ENCODE data around the gene LRRC56.
A peak's percentile ranks its signal among the peaks of the same experiment; 100 is the strongest.
"Not testable (repeated sequence)": the region's sequence is repeated elsewhere in the genome, so short reads cannot be mapped to it uniquely, and the experiment has no call there.

LRRC56 gene

DNA sequence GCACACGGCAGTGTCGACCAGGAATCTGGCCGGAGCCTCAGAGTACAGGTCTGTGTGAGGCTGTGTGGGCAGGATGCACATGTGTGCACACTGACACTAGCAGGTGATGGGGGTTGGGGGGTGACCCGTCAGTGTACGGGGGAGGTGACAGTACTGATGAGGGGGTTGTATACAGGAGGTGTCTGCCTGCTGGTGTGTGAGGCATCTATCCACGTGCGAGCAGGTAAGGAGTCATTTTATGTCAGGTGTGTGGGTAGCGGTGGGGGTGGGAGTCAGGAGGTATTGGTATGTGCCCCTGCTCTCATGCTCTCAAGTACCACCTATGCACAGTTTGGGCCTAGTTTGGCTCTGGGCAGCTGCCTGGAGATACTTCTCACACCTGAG lies 34.5 kb downstream of the LRRC56 start:
- no peak for DNase-seq (ENCODE audit: extremely low read depth in 1 of 2, low read depth in 1 of 2)

DNA sequence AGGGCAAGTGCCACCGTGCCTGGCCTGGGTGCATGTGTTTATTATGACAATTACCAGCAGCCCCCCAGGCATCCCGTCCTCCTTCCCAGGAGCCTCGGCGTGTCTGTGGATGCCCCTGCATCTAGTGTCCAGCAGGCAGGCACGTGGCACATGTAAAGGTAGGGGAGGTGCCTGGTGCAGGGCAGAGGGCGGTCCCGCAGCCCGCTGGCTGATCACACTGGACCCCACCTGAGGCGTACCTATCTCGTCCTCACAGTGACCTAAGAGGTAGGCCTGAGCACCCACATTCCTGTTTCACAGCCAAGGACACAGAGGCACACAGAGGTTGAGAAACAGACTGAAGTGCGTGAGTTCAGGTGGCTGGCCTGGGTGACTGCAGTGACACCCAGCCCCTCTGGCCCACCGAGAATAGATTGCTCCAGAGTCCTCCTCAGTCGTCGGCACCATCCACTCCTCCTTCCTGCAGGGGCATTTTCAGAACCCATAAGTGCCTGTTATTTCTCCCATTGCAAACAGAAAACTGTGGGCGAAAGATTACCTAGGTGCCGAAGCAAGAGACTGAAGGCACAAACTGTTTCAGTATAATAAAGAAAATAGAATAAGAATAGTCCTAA lies 35.9 kb downstream of the LRRC56 start:
- DNase-seq (ENCODE audit: extremely low read depth in 1 of 2, low read depth in 1 of 2) = no peak

DNA sequence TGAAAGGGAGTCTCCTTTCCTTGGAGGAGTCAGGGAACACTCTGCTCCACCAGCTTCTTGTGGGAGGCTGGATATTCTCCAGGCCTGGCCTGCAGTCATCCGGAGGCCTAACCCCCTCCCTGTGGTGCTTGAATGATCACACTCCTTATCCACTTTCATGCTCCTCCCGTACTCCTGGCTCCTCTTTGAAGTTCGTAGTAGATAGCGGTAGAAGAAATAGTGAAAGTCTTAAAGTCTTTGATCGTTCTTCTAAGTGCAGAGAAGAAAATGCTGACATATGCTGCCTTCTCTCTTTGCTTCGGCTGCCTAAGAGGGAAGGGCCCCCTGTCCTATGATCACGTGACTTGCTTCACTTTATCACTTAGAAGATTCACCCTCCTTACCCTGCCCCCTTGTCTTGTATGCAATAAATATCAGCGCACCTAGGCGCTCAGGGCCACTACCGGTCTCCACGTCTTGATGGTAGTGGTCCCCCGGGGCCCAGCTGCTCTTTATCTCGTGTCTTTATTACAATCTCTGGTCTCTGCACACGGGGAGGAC lies 36.8 kb downstream of the LRRC56 start:
- DNase-seq (ENCODE audit: extremely low read depth in 1 of 2, low read depth in 1 of 2) = not testable (repeated sequence)

DNA sequence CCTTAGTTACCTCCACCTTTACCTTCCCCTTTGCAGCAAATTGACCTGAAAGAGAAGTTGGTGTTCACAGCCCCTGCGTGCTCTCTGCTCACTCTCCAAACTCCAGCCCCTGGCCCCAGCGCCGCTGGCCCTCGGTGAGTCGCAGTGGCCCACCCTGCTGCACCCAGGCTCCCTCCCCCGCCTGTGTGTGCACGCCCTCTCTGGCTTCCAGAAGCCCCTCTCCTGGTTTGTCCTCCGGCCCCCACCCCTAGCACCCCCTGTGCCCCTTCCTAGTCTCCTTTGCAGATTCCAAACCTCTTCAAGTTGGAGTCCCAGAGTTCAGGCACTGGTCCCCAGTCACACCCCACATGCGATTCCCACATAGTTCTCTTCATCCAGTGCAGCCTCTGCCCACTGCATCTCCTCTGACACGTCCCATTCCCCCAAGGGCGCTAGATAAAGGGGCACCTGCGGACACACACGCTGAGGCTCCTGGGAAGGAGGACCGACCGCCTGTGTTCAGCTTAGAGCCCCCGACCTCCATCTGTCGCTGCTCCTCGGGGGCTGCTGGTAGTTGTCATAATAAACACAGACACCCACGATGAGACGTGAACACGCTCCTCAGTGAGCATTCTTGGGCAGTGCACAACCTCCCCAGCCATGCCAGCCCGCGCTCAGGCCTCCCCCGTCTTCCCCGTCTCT lies 37.4 kb downstream of the LRRC56 start:
- DNase-seq (ENCODE audit: extremely low read depth in 1 of 2, low read depth in 1 of 2) = no peak

DNA sequence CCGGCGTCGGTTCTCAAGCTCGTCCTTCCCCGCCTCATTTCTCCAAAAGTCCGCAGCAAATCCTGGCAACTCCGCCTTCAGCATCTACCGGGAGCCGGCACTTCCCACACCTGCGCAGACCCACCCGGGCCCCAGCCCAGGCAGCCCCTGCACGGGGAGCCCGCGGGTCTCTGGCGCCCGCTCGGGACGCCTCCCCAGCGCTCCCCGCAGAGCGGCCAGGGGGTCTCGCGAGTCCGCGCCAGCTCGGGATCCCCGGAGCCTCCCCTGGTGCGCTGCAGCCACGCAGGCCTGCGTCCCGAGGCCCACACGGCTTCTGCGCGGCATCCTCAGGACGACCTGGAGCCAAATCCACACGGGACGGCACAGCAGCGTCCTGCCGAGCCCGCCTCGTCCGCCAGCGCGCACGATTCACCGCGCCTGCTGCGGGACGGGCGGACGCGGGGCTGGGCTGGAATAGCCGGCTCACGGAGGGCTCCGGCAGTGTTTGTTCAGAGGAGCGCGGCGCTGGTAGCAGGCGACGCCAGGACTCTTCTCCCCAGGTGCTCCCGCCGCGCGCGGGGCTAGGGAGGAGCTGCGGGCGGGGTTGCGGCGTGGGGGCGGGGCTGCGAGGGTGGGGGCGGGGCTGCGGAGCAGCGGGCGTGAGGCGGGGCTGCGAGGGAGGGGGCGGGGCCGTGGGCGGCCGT lies 38.1 kb downstream of the LRRC56 start:
- no peak for DNase-seq (ENCODE audit: extremely low read depth in 1 of 2, low read depth in 1 of 2)

DNA sequence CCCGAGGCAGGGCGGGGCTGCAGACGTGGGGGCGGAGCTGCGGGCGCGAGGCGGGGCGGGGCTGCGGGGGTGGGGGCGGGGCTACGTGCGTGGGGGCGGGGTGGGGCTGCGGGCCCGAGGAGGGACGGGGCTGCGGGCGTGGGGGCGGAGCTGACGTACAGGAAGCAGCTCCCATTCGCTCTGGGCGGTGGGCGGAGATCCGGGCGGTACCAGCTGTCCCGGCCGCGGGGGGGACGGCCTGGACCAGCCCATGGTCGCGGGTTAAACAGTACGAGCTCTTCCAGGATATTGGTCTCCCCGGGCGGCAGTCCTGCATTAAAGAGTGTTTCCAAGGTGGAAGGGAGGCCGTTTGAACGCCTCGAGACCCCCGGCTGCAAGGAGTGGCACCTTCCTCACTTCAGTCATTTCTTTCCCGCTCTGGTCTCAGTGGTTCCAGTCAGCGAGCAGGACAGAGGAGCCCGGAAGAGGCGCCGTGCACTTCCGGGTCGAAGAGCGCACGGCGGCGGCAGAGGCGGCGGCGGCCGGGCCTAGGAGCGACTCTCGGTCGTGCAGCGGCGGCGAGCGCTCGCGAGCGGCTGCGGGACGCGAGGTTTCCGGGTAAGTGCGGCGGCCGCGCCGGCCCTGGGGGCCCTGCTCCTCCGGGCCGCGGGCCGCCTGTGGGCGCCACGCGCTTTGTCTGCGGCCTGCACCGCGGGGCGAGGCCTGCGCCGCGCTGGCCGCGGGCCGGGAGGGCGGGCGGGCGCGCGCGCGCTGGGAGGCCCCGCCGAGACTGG lies 38.9 kb downstream of the LRRC56 start, which contains the start of gene PHRF1:
Gene PHRF1, plus strand, starts transcription at position 475 of the 773 bp plus-strand sequence. CDS start 5,043 bp downstream, outside the sequence.
- DNase-seq (ENCODE audit: extremely low read depth in 1 of 2, low read depth in 1 of 2) = peak; percentile 93 to 94

DNA sequence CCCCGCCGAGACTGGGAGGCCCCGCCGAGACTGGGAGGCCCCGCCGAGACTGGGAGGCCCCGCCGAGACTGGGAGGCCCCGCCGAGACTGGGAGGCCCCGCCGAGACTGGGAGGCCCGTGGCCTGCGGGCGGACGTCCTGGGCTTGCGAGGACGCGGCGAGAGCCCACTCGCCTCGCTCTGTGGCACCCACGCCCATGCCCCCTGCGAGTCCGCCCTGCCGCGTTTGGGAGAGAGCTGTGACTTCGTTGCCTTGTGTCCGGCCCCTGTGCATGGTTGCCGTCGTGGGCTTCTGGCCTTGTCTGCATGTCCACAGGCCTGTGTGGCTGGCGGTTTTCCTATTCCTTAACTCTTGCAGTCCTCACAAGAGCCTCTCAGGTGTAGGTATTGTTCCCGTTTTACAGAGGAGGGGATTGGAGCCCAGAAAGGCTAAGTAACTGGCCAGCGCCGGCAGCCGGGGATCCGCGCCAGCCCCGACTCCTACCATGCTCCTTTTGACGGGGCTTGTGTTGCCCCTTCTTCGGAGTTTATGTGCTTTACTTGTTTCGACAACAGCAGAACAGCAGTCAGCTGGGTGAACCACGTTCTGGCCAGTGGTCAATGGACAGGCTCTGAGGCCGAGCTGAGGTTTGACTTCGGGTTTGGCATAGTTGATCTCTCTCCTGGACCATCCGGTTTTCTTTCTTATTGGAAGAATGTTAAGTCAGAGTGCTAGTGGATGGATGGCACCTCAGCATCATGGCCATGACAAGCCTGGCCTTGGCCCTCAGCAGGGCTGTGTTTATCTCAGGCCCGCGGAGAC lies 39.7 kb downstream of the LRRC56 start:
- DNase-seq (ENCODE audit: extremely low read depth in 1 of 2, low read depth in 1 of 2) = no peak

DNA sequence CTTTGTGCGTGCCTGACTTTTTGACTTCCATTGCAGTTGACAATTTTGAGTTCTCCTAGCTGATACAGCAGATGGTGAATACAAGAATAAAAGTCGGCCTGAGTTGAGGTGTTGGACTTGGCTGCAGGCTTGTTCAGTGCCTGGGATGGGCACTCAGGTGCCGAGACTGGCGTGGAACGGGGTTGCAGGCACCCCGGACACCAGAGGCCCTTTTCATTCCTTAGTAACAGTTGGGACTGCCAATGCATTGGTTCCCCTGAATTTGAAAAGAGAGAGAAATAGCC lies 40.2 kb downstream of the LRRC56 start:
- DNase-seq (ENCODE audit: extremely low read depth in 1 of 2, low read depth in 1 of 2) = no peak

DNA sequence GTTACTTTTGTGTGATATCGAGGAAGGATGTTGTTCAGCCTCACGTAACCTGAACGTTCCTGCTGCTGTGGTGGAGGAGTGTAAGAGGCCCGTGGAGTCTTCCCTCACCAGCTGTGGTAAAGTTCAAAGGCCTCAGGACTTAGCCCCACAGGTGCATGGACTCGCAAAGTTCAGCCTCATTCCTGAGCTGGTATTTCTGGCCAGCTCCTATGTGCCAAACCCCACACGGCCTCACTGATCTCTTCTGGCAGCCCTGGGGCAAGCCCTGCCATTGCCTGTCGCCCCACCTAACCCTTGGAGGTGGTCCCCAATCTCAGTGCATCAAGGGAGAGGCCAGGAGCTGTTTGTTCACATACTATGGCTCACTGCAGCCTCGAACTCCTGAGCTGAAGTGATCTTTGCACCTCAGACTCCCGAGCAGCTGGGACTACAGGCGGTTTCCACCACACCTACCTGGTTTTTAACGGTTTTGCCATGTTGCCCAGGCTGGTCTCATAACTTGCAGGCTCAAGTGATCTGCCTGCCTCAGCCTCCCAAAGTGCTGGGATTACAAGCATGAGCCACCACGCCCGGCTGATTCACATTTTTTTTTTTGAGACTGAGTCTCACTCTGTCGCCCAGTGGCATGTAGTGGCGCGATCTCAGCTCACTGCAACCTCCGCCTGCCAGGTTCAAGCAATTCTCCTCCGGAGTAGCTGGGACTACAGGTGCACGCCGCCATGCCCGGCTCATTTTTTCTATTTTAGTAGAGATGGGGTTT lies 41.1 kb downstream of the LRRC56 start:
- no peak for DNase-seq (ENCODE audit: extremely low read depth in 1 of 2, low read depth in 1 of 2)

DNA sequence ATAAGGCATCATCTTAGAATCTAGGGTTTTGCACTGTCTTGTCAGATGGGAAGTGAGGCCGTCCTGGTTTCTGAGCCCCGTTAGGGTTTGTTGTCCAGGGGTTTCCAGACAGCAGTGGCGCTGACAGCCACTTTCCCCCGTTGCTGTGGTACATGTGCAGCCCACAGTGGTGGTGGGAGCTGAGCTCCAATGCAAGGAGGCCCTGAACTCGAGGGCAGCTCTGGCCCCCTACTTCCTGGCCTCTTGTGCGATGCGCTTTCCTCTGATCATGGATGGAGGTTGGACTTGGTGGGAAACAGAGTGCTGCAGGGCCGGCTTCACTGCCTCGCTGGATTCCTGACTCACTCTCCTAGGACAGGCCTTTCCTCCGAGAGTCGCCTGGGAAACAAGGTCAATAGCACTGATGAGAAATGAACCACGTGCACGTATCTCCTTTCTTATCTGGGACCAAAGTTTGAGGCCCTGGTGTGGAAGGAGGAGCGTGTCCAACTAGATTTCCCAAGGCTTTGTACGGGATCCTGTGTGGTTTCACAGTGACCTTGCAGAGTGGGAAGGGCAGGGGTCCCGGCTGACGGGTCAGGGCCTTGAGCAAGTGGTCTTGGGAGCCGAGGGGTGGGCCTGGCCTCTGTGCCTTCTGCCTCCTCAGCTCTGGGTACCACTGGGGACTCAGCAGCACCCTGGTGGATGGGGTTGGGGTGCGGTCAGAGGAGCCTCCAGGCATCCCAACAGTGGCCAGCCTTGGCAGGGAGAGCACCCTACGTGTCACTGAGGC lies 42.7 kb downstream of the LRRC56 start:
- no peak for DNase-seq (ENCODE audit: extremely low read depth in 1 of 2, low read depth in 1 of 2)

DNA sequence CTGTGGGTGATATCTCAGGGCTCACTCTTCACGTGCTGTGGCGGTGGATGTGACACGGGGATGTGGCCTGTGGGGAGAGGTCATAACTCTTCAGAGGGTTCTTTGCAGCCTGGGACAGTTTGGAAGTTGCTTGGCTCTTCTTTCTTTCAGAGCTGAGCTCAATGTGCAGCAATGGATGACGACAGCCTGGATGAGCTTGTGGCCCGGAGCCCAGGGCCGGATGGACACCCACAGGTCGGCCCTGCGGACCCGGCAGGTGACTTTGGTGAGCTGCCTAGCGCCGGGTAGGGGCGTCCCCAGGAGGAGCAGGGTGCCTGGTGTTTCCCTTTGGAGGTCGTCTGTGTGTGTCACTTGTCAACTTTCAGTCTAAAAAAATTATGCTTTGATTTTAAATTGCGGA lies 44.0 kb downstream of the LRRC56 start:
- DNase-seq (ENCODE audit: extremely low read depth in 1 of 2, low read depth in 1 of 2) = no peak

DNA sequence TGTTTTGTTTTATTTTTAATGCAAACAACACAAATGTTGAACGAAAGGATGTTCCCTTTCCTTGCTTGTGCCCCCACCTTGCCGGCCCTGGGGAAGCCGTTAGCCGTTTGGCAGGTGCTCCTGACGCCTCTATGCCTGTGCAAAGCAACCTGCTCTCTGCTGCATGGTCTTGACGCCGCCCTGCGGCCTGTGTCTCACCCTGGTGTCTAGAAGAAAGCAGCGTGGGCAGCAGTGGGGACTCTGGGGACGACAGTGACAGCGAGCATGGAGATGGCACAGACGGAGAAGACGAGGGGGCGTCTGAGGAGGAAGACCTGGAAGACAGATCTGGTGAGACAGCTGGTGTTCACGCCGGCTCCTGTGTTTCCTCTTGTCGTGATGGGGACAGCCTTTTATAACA lies 44.4 kb downstream of the LRRC56 start:
- DNase-seq (ENCODE audit: extremely low read depth in 1 of 2, low read depth in 1 of 2) = no peak

DNA sequence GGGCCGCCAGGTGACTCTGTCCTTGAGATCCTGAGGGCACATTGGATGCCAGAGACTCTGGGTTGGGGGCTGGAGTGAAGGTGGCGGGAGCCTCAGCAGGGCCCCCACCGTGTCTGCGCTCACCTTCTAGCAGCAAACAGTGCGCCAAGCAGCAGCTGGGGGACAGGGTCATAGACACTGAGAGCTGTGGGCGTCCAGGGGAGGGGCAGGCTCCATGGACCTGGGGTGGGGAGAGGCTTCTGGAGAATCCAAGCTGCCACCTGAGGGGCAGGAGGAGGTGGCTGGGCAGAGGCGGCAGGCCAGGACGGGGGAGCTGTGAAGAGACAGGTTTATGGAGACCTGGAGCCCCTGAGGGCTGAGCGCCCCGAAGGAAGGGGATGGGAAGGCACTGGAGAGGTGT lies 47.0 kb downstream of the LRRC56 start:
- DNase-seq (ENCODE audit: extremely low read depth in 1 of 2, low read depth in 1 of 2) = no peak

DNA sequence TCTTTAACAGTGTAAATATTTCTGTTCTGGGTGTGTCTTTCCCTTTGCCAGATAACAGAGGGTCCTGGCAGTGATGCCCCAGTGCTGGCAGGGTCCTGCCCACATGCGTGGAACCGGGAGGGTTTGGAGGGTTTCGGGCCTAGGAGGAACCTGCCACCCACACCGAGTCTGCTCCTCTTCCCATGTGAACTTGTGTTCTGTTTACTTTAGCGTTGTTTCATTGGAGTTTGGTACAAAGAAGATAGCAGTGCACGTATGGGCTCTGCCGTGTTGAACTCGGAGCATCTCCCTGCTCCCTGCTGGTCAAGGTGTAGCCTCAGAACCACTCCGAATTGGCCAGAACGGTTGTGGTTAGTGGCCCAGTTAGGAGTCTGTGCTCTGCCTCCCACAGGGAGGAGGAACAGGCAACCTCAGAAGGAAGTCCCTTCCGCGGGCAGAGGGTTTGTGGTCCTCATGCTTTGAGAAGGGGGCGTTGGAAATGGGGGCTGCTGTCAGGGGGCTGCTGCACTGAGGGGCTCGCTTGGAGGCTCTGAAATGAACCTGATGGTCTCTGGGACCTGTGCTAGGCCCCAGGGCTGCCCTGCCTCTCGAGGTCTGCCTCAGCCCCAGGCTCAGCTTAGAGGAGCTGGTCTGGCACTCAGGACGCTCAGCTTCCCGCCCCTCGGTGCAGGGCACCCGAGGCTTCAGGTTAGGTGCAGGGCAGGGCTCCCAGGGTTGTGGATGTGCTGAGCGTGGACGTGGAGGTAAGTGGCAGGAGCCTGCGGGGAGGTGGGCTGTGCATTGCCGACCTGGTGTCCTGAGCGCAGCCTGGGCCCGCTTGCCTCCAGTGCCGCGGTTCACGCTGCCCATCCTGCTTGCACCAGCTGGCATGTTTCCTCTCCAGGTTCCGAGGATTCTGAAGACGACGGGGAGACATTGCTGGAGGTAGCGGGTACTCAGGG lies 49.3 kb downstream of the LRRC56 start:
- DNase-seq (ENCODE audit: extremely low read depth in 1 of 2, low read depth in 1 of 2) = no peak

DNA sequence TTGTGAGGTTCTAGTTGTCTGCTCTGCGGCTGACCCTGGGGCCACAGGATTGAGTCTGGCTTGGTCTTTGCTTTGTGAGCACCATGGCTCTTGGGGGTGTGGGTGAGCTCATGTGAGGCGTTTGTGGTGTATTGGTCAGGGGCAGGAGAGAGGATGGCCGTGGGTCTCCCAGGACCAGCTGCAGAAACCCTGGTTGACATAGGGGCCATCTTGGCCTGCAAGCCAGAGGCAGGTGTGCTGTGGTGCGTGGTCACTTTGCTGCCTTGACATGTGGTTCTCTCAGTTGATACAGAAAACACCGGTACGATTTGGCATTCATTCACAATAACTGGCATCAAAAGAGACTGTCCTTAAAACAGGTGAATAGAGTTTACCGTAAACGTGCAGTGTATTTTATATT lies 50.2 kb downstream of the LRRC56 start:
- DNase-seq (ENCODE audit: extremely low read depth in 1 of 2, low read depth in 1 of 2) = no peak

DNA sequence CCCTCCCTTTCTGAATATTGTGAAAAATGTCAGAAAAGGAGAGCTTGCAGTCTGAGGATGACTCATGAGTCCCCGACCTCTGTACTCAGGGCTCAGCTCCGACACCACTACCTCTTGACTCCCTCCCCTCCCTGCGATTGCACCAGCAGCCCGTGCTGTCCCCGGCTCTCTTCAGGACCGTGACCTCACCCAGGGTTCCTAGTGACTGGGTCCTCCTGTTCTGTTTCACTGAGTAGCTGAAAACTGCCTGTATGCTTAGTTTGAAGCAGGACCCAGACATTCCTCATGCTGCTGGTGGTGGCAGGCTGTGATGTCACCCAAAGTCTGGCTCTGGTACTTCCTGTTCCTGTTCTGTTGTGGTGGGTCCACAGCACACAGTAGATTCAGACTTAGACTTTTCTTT lies 50.7 kb downstream of the LRRC56 start:
- peak; percentile 34 to 84 for DNase-seq (ENCODE audit: extremely low read depth in 1 of 2, low read depth in 1 of 2)

DNA sequence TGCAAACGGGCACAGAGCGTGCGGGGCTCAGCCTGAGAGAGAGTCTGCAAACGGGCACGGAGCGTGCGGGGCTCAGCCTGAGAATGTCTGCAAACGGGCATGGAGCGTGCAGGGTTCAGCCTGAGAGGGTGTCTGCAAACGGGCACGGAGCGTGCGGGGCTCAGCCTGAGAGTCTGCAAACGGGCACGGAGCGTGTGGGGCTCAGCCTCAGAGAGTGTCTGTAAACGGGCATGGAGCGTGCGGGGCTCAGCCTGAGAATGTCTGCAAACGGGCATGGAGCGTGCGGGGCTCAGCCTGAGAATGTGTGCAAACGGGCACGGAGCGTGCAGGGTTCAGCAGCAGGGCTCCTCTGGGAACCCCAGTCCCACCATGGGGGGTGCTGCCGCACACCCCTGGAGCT lies 52.5 kb downstream of the LRRC56 start:
- no peak for DNase-seq (ENCODE audit: extremely low read depth in 1 of 2, low read depth in 1 of 2)

DNA sequence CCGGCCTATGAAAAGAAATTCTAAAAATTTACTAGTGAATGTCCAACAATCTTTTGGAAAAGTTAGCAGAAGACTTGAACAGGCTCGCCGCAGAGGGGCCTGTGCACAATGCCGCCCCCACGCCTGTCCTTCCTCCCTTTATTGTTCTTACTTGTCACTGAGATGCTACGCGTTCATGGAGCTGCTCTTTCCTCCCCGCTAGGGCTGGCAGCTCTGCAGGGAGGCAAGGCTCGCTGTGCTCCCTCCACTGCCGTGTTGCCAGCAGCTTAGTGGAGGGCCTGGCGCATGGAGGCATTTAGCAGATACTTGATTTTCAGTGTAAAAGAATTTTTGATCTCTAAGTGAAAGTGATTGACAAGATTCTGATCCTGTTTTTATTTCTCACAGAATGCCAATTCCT lies 53.7 kb downstream of the LRRC56 start:
- DNase-seq (ENCODE audit: extremely low read depth in 1 of 2, low read depth in 1 of 2) = no peak
